Activated naive CD8-positive, alpha-beta T cell treated with anti-CD3 and anti-CD28 coated beads, Interleukin-2, amount 50 U/mL, for 24 hours (primary cell): Measurements from ENCODE around the gene FOSL1.
"Not testable (repeated sequence)": the region's sequence is repeated elsewhere in the genome, so short reads cannot be mapped to it uniquely, and the experiment has no call there.

Source experiments
- ATAC-seq: fragments of 150-1000 bp; cut with Tn5 transposase; one replicate; pipeline ENCODE4 v1.10.0; 2021
- DNase-seq: peaks from one replicate; pipeline ENCODE4 v3.0.0; 2021
- H3K27ac Mint-ChIP-seq: one replicate; pipeline ENCODE4 v1.8.0; 2021; ENCODE audit warnings: mild to moderate bottlenecking, mixed read lengths
- H3K27me3 Mint-ChIP-seq: one replicate; pipeline ENCODE4 v1.8.0; 2021; ENCODE audit warnings: mixed read lengths
- H3K36me3 Mint-ChIP-seq: one replicate; pipeline ENCODE4 v1.8.0; 2021; ENCODE audit warnings: low read depth, mixed read lengths
- H3K4me1 Mint-ChIP-seq: one replicate; pipeline ENCODE4 v1.8.0; 2021; ENCODE audit warnings: mixed read lengths
- H3K4me3 Mint-ChIP-seq: one replicate; pipeline ENCODE4 v1.8.0; 2021; ENCODE audit warnings: mild to moderate bottlenecking, moderate library complexity, mixed read lengths
- H3K9me3 Mint-ChIP-seq: one replicate; pipeline ENCODE4 v1.8.0; 2021; ENCODE audit warnings: mixed read lengths

Gene FOSL1

DNA sequence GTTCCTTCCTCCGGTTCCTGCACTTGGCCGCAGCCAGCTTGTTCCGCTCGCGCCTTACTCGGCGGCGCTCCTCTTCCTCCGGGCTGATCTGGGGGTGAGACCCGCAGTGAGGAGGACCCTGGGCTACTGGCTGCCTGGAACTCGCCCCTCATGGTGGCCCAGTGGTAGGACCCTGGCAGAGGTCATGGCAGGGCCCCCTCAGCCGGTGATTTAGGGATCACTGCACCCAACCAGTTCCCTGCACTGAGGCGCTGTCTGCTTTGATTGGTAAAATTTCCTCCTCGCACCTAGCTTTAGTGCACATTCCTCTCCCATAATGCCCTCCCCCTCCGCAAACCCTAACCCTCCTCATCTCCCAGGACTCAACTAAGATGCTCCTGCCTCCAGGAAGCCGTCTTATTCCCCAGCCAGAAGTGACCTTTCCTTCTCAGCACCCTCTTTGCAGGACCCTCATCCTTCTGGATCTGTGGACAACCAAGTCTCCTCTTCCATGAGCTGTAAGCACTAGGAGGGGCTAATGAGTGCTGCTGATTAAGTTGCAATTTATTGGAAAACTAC, 6.1 kb downstream of the FOSL1 start:
- DNase-seq: peak; percentile 46
- H3K27ac Mint-ChIP-seq: peak overlapping the region; percentile 84
- ATAC-seq: no peak
- peak overlapping the region; percentile 98 for H3K4me3 Mint-ChIP-seq
- H3K9me3 Mint-ChIP-seq: no peaks in the 10 kb centered on the region
- H3K27me3 Mint-ChIP-seq: no peaks in the 10 kb centered on the region
- peaks cover 77% of the 10 kb centered on the region for H3K4me1 Mint-ChIP-seq
- H3K36me3 Mint-ChIP-seq: peaks cover 47% of the 10 kb centered on the region

DNA sequence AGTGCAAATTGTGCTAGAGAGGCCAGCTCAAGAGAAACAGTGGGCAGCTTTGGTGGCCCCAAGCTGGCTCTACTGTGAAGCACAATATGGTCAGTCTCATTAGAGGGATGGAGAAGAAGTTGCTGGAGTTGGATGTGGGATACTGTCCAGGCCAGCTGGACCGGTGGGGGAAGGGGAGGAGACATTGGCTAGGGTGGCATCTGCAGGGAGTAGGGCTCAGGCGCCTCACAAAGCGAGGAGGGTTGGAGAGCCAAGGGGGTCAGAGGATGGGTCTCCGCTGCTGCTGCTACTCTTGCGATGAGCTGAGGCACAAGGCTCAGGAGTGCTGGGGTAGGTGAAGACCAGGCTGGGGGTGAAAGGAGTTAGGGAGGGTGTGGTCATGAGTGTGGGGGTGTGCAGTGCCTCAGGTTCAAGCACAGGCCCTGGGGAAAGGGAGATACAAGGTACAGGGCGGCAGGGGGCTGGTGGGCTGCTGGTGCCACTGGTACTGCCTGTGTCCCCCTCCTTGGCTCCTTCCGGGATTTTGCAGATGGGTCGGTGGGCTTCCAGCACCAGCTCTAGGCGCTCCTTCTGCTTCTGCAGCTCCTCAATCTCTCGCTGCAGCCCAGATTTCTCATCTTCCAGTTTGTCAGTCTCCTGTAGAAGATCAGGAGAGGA, 7.4 kb downstream of the FOSL1 start:
- ATAC-seq: no peak
- peak overlapping the region; percentile 98 for H3K4me3 Mint-ChIP-seq
- peak; percentile 14 for DNase-seq
- peak overlapping the region; percentile 77 for H3K27ac Mint-ChIP-seq
- peaks cover 78% of the 10 kb centered on the region for H3K4me1 Mint-ChIP-seq
- peaks cover 42% of the 10 kb centered on the region for H3K36me3 Mint-ChIP-seq
- no peaks in the 10 kb centered on the region for H3K9me3 Mint-ChIP-seq
- no peaks in the 10 kb centered on the region for H3K27me3 Mint-ChIP-seq

DNA sequence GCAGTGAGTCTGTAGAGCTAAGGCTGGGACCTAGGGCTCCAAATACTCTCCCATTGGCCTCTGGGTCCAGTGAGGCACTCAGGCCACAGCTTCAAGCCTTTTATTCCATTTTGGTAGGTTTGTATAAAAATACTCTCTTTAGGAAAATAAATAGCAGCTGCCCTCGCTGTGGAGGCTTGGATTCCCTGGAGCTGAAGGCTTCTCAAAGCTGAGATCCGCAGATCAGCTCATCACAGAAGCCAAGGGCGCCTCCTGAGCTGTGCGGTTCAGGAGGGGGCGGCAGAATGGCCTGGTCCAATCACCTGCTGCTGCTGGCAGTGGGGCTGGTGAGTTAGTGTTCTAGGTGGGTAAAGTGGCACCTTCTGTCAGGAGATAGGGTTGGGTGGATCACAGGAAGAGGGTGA, 8.0 kb downstream of the FOSL1 start:
- ATAC-seq (peak; percentile 22), DNase-seq (peak; percentile 61)
- H3K36me3 Mint-ChIP-seq: peaks cover 36% of the 10 kb centered on the region
- H3K4me3 Mint-ChIP-seq: peak overlapping the region; percentile 98
- H3K27me3 Mint-ChIP-seq, H3K9me3 Mint-ChIP-seq: not testable (repeated sequence)
- H3K4me1 Mint-ChIP-seq: peaks cover 77% of the 10 kb centered on the region
- peak overlapping the region; percentile 77 for H3K27ac Mint-ChIP-seq

DNA sequence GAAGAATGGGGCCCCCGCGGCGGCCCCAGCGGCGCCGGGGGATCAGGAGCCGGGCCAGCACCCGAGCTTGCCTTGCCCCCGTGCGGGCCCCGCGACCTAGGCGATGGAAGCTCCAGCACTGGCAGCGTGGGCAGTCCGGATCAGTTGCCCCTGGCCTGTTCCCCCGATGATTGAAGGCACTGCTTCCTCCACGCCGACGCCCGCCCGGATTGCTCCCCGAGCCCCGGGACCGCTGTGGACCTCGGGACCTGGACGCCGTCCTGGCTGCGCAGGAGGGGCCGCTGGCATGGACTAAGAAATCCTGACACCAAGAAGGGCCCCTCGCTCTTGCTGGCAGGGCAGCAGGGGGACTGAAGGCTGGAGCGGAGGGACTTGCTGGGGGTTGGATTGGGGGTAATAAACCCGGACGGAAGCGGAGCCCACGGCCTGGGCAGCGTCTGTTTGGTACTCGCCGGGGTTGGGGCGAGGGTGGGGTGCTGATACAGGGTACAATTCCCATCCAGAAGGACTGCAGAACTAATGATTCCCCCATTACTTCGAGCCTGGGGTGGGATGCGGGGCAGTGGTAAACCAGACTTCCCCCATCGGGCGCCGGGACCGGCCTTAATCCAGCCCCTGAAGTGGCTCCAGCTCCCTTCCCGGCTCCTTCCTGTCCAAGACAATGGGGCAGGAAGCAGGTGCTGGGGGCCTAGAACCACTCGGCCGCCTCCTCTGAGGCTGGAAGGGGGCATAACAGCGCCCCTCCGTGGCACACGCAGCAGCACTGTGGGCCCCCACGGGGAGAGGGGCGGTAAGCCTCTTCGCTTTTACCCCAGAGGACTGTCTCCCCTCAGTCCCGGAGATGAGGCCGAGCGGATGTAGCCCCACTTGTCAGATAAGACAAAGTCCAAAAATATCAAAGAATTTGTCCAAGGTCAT, 8.7 kb downstream of the FOSL1 start:
- Mint-ChIP-seq H3K27me3 (no peaks in the 10 kb centered on the region), H3K36me3 (peaks cover 38% of the 10 kb centered on the region), H3K27ac (peak overlapping the region; percentile 77), H3K4me3 (peak overlapping the region; percentile 98), H3K4me1 (peaks cover 77% of the 10 kb centered on the region), H3K9me3 (no peaks in the 10 kb centered on the region)
- DNase-seq (peak; percentile 60), ATAC-seq (peak; percentile 11)

DNA sequence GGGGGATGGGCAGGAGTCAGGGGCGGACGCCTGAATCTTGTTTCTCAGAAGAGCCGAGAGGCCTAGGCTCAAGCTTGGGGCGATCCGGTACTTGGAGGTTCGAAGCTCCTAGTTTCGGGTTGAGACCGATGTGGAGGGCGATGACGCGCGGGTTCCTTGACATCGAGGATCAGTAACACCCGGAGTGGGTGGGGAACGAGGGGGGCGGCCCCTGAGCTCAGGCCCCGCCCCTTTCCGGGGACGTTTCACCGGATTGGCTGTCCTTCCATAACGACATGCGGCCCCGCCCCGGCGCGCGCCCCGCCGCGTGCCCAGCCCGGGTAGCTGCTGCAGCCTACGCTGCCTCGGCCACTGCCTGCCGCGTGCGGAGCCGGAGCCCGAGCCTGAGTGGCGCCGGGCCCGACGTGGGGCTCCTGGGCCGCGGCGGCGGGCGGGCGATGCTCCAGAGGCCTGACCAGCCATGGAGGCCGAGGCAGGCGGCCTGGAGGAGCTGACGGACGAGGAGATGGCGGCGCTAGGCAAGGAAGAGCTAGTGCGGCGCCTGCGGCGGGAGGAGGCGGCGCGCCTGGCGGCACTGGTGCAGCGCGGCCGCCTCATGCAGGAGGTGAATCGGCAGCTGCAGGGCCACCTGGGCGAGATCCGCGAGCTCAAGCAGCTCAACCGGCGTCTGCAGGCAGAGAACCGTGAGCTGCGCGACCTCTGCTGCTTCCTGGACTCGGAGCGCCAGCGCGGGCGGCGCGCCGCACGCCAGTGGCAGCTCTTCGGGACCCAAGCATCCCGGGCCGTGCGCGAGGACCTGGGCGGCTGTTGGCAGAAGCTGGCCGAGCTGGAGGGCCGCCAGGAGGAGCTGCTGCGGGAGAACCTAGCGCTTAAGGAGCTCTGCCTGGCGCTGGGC, 9.6 kb downstream of the FOSL1 start, which contains the start of gene CCDC85B:
CCDC85B (plus strand) TSS at position 350 of the 895 bp plus-strand sequence; CDS start at position 461, 111 bp downstream.
- Mint-ChIP-seq H3K27ac (peak within 1 kb of the TSS; percentile 91), H3K27me3 (no peaks in the 10 kb centered on the region), H3K9me3 (no peaks in the 10 kb centered on the region), H3K4me1 (peaks cover 73% of the 10 kb centered on the region), H3K4me3 (peak within 1 kb of the TSS; percentile 98), H3K36me3 (peaks cover 32% of the 10 kb centered on the region)
- DNase-seq: peak; percentile 98
- peak; percentile 49 for ATAC-seq

DNA sequence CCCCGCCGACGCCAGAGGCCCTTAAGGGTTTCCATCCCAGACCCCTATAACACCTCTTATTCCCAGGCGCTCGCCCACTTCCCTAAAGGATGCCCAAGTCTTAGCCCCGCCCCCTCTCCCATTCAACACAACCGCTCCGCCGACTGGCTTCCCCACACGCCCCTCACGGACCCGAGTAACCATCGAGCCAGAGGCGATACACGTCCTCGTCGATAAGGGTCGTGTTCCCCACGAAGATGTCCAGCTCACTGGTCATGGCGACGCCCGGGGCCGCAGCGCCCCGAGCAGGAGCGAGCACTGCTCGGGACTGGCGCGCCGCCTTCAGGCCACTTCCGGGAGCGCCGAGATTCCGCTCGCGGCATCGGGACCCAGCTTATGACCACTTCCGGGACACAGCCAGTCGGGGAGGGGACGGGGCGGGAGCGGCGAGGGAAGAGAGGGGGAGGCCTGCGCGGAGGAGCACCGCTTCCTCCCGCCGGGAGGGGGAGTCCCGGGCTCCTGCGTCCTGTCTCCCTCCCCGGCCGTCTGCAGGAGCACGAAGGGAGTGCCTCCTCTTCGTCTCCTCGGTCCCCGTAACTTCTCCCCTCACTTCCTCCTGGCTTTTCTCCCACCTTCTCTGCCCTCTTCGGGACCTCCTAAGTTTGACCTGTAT, 11.9 kb downstream of the FOSL1 start, which contains the start of gene FIBP:
FIBP (minus strand) TSS at position 309 of the 652 bp plus-strand sequence; CDS start at position 256, 53 bp downstream.
- Mint-ChIP-seq H3K4me3 (peak within 1 kb of the TSS; percentile 98), H3K9me3 (no peaks in the 10 kb centered on the region), H3K27me3 (no peaks in the 10 kb centered on the region), H3K27ac (peak within 1 kb of the TSS; percentile 91), H3K36me3 (peaks cover 41% of the 10 kb centered on the region), H3K4me1 (peaks cover 71% of the 10 kb centered on the region)
- ATAC-seq (peak; percentile 60), DNase-seq (peak; percentile 98)

DNA sequence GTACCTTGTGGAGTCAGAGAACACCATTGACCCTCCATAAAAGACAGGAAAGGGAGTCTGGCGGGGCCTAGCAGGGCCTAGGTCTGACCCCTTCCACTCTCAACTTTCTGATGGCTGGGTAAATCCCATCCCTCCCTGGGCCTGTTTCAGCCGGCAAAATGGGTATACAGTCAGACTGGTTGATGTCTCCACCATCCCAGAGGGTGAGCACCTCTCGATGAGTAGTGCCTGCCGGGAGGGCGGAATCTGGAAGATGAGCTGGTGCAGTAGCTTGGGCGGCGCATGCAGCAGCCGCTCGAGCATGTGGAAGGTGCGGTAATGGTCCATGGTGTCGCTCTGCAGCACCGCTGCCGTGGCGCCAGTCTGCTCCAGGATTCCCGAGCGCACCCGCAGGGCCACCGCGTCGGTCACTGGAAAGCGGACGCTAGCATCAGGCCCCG, 12.4 kb downstream of the FOSL1 start:
- DNase-seq: no peak
- no peak for ATAC-seq
- Mint-ChIP-seq H3K27me3 (no peaks in the 10 kb centered on the region), H3K9me3 (no peaks in the 10 kb centered on the region), H3K4me3 (peak overlapping the region; percentile 98), H3K36me3 (peaks cover 38% of the 10 kb centered on the region), H3K4me1 (peaks cover 65% of the 10 kb centered on the region), H3K27ac (peak overlapping the region; percentile 91)

DNA sequence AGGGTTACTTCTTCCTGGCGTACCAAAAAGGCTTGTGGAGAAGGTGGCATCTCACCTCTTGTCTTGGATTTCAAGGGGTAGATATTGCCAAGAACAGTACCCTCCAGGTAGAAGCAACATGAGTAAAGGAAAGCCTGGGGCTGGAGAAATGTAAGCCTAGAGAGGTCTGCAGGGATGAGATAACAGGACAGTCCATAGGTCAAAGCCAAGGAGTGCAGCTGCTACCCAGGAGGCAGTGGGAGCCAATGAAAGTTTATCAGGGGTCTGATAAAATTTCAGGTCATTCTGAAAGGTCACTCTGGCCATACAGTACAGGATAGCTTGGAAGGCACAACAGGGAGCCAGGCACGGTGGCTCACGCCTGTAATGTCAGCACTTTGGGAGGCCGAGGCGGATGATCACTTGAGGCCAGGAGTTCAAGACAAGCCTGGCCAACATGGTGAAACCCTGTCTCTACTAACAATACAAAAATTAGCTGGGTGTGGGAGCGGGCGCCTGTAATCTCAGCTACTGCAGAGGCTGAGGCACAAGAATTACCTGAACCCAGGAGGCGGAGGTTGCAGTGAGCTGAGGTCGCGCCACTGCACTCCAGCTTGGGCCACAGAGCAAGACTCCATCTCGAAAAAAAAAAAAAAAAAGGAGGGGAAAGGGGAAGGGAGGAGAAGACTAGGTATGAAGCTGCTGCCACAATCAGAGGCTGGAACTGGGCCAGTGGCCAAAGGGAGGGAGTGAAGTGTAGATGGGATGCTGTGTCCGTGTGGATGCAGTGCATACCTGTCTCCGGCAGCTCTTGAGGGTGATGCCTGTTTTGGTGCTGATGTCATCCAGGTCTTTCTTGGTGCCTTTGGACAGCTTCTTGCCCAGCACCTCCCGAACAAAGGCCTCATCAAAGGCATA, 13.1 kb downstream of the FOSL1 start:
- no peak for DNase-seq
- Mint-ChIP-seq H3K9me3 (no peaks in the 10 kb centered on the region), H3K27me3 (no peaks in the 10 kb centered on the region), H3K27ac (peak overlapping the region; percentile 91), H3K4me1 (peaks cover 60% of the 10 kb centered on the region), H3K4me3 (peak overlapping the region; percentile 98), H3K36me3 (peaks cover 31% of the 10 kb centered on the region)
- ATAC-seq: no peak

DNA sequence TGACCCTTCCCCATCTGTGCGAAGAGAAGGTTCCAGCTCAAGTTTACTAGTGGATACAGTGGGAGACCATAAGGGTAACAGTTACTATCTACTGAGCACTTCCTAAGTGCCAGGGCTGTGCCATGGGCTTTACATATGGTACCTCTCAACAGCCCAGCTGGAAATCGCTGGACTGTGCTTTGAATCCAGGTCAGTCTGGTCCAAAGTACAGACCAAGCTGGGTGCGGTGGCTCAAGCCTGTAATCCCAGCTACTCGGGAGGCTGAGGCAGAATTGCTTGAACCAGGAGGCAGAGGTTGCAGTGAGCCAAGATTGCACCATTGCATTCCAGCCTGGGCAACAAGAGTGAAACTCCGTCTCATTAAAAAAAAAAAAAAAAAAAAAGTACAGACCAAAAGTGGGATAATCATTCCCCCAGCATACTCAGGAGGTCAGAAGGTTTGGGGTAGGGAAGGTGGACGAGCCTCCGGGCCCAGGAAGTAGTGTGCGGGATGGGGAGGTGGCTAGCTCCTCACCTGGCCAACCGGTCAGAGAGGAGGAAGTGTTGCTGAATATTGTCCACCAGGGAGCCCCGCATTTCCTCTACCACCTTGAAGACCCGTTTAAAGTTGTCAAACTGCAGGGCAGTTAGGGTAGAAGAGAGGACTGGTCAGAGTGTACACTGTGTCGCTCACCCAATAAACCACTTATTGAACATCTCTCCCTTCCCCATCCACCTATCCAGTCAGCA, 14.2 kb downstream of the FOSL1 start:
- Mint-ChIP-seq H3K27me3 (no peaks in the 10 kb centered on the region), H3K4me3 (peak overlapping the region; percentile 98), H3K27ac (peak overlapping the region; percentile 91), H3K4me1 (peaks cover 64% of the 10 kb centered on the region), H3K9me3 (no peaks in the 10 kb centered on the region), H3K36me3 (peaks cover 28% of the 10 kb centered on the region)
- DNase-seq (no peak), ATAC-seq (no peak)

DNA sequence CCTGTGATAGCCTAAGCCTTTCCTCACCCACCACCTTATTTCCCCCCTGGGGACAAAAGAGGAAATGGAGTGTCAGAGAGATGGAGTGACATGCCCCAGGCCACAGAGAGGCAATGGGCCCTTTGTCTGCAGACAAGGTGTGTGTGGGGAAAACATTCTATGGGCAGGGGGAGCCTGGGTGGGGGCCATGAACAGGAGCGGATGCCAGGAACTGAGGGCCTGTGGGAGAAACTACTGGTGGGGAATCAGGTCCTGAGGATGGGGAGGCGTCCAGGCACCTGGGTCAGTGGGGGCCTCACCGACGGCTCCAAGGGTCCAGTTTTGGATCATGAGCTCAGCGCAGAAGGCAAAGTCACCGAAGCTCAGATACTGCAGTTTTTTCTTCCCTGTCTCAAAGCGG, 15.0 kb downstream of the FOSL1 start:
- no peak overlapping the region for H3K27ac Mint-ChIP-seq
- peaks cover 28% of the 10 kb centered on the region for H3K36me3 Mint-ChIP-seq
- no peak for DNase-seq
- no peaks in the 10 kb centered on the region for H3K9me3 Mint-ChIP-seq
- no peak overlapping the region for H3K4me3 Mint-ChIP-seq
- no peak for ATAC-seq
- no peaks in the 10 kb centered on the region for H3K27me3 Mint-ChIP-seq
- peaks cover 70% of the 10 kb centered on the region for H3K4me1 Mint-ChIP-seq

DNA sequence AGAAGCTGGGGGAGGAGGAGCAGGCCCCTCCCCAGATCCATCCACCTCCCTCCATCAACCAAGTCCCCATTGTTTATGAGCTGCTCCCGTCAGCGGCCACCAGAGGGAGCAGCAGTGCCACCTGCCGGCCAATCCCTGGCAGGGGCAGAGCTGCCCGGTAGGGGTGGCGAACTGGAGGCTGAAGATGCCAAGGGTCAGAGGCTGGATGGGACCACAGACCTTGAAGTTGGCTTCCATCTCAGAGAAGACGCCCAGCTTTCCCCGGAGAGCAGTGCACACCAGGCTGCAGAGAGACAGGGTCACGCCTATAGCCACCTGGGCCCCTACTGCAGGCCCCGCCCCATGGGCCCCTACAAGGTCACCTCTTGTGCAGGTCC, 15.5 kb downstream of the FOSL1 start:
- no peak overlapping the region for H3K4me3 Mint-ChIP-seq
- H3K36me3 Mint-ChIP-seq: peaks cover 28% of the 10 kb centered on the region
- peak overlapping the region; percentile 64 for H3K27ac Mint-ChIP-seq
- peaks cover 70% of the 10 kb centered on the region for H3K4me1 Mint-ChIP-seq
- H3K9me3 Mint-ChIP-seq: no peaks in the 10 kb centered on the region
- no peaks in the 10 kb centered on the region for H3K27me3 Mint-ChIP-seq
- ATAC-seq (peak; percentile 47), DNase-seq (peak; percentile 86)
